ENCODE data around the gene ERAP2.

GRCh38 chr5:96905864-96906263 lies 29.6 kb downstream of the ERAP2 start:
- TF ChIP-seq CTCF (IDR thresholded peaks at IDR 0.05), result no peak
- TF ChIP-seq POLR2A (IDR thresholded peaks at IDR 0.05), result no peak
